ENCODE measurements around the gene SLC38A5.
"Not testable (repeated sequence)": the region's sequence is repeated elsewhere in the genome, so short reads cannot be mapped to it uniquely, and the experiment has no call there.

The SLC38A5 gene

GRCh38 chrX:48456628-48457331, 13.3 kb downstream of the SLC38A5 start:
- Histone ChIP-seq H3K4me3 (ENCODE audit: low read depth, low read length) (no peak overlapping the region), H3K4ac (ENCODE audit: low read depth, low read length) (no peak overlapping the region), H3K14ac (ENCODE audit: low read length) (no peak overlapping the region), H2AFZ (ENCODE audit: insufficient read depth, low read length, poor library complexity) (no peak overlapping the region), H2BK120ac (ENCODE audit: insufficient read depth, low read length, poor library complexity) (no peak overlapping the region), H3K79me2 (ENCODE audit: control insufficient read depth, insufficient read depth, low read length, poor library complexity) (no peaks in the 10 kb centered on the region), H3K23ac (ENCODE audit: low read length) (no peak overlapping the region), H3K18ac (ENCODE audit: low read length) (no peak overlapping the region), H2BK5ac (ENCODE audit: low read depth, low read length, poor library complexity) (no peak overlapping the region), H3K36me3 (ENCODE audit: control insufficient read depth in 1 of 2, insufficient read depth in 2 of 2, low read length in 2 of 2) (no peaks in the 10 kb centered on the region), H3K27ac (ENCODE audit: low read depth, low read length) (no peak overlapping the region), H4K12ac (ENCODE audit: low read depth, low read length) (no peak overlapping the region), H3K79me1 (ENCODE audit: low read length) (no peaks in the 10 kb centered on the region), H4K91ac (ENCODE audit: low read depth, low read length) (no peak overlapping the region), H3K9ac (ENCODE audit: low read length) (no peak overlapping the region), H2AK5ac (ENCODE audit: low read length) (no peak overlapping the region), H3K9me3 (ENCODE audit: insufficient read depth, low read depth, low read length) (no peaks in the 10 kb centered on the region), H4K8ac (ENCODE audit: low read depth, low read length) (no peak overlapping the region), H3K4me1 (ENCODE audit: control insufficient read depth in 1 of 2, insufficient read depth in 2 of 2, low read length in 2 of 2) (no peaks in the 10 kb centered on the region), H2BK12ac (ENCODE audit: low read length) (no peak overlapping the region), H3K27me3 (ENCODE audit: insufficient read depth, low read length) (no peaks in the 10 kb centered on the region), H3K4me2 (ENCODE audit: low read length) (no peak overlapping the region)
- no CpG with 5 or more reads among the region's 6 CpGs for WGBS (ENCODE audit: extremely low coverage, insufficient coverage, insufficient read length)
- DNase-seq, result no peak

- Histone ChIP-seq H3K23ac (ENCODE audit: low read length) (no peak overlapping the region), H3K9ac (ENCODE audit: low read length) (no peak overlapping the region), H3K14ac (ENCODE audit: low read length) (no peak overlapping the region), H3K4ac (ENCODE audit: low read depth, low read length) (no peak overlapping the region), H4K12ac (ENCODE audit: low read depth, low read length) (no peak overlapping the region), H3K4me2 (ENCODE audit: low read length) (no peak overlapping the region), H3K4me3 (ENCODE audit: low read depth, low read length) (no peak overlapping the region), H2AFZ (ENCODE audit: insufficient read depth, low read length, poor library complexity) (no peak overlapping the region), H2BK5ac (ENCODE audit: low read depth, low read length, poor library complexity) (no peak overlapping the region), H3K36me3 (ENCODE audit: control insufficient read depth in 1 of 2, insufficient read depth in 2 of 2, low read length in 2 of 2) (no peaks in the 10 kb centered on the region), H2BK12ac (ENCODE audit: low read length) (no peak overlapping the region), H3K79me1 (ENCODE audit: low read length) (no peaks in the 10 kb centered on the region), H4K8ac (ENCODE audit: low read depth, low read length) (no peak overlapping the region), H3K4me1 (ENCODE audit: control insufficient read depth in 1 of 2, insufficient read depth in 2 of 2, low read length in 2 of 2) (no peaks in the 10 kb centered on the region), H4K91ac (ENCODE audit: low read depth, low read length) (no peak overlapping the region), H3K79me2 (ENCODE audit: control insufficient read depth, insufficient read depth, low read length, poor library complexity) (no peaks in the 10 kb centered on the region), H2AK5ac (ENCODE audit: low read length) (no peak overlapping the region), H3K27ac (ENCODE audit: low read depth, low read length) (no peak overlapping the region), H3K18ac (ENCODE audit: low read length) (no peak overlapping the region), H2BK120ac (ENCODE audit: insufficient read depth, low read length, poor library complexity) (no peak overlapping the region), H3K9me3 (ENCODE audit: insufficient read depth, low read depth, low read length) (no peaks in the 10 kb centered on the region), H3K27me3 (ENCODE audit: insufficient read depth, low read length) (no peaks in the 10 kb centered on the region)
- no peak for DNase-seq
- no CpG with 5 or more reads among the region's 4 CpGs for WGBS (ENCODE audit: extremely low coverage, insufficient coverage, insufficient read length)
Observed at GRCh38 chrX:48451708-48452107, 18.4 kb downstream of the SLC38A5 start.

GRCh38 chrX:48450076-48450475, 20.0 kb downstream of the SLC38A5 start:
- H3K4me2 ChIP-seq (ENCODE audit: low read length), result no peak overlapping the region
- no peaks in the 10 kb centered on the region for H3K27me3 ChIP-seq (ENCODE audit: insufficient read depth, low read length)

GRCh38 chrX:48447201-48447600, 22.9 kb downstream of the SLC38A5 start:
- H3K36me3 ChIP-seq (ENCODE audit: control insufficient read depth in 1 of 2, insufficient read depth in 2 of 2, low read length in 2 of 2); H4K91ac ChIP-seq (ENCODE audit: low read depth, low read length); H2BK120ac ChIP-seq (ENCODE audit: insufficient read depth, low read length, poor library complexity); H3K79me1 ChIP-seq (ENCODE audit: low read length); H4K12ac ChIP-seq (ENCODE audit: low read depth, low read length); H4K8ac ChIP-seq (ENCODE audit: low read depth, low read length); H3K23ac ChIP-seq (ENCODE audit: low read length); H3K79me2 ChIP-seq (ENCODE audit: control insufficient read depth, insufficient read depth, low read length, poor library complexity); H3K14ac ChIP-seq (ENCODE audit: low read length); H2BK12ac ChIP-seq (ENCODE audit: low read length); DNase-seq; H3K4me3 ChIP-seq (ENCODE audit: low read depth, low read length); H3K9ac ChIP-seq (ENCODE audit: low read length); H3K9me3 ChIP-seq (ENCODE audit: insufficient read depth, low read depth, low read length); H2BK5ac ChIP-seq (ENCODE audit: low read depth, low read length, poor library complexity); H2AK5ac ChIP-seq (ENCODE audit: low read length); H3K4ac ChIP-seq (ENCODE audit: low read depth, low read length); H2AFZ ChIP-seq (ENCODE audit: insufficient read depth, low read length, poor library complexity); H3K18ac ChIP-seq (ENCODE audit: low read length); H3K27me3 ChIP-seq (ENCODE audit: insufficient read depth, low read length); H3K4me1 ChIP-seq (ENCODE audit: control insufficient read depth in 1 of 2, insufficient read depth in 2 of 2, low read length in 2 of 2); H3K4me2 ChIP-seq (ENCODE audit: low read length); H3K27ac ChIP-seq (ENCODE audit: low read depth, low read length): not testable (repeated sequence)
- no CpG with 5 or more reads among the region's 6 CpGs for WGBS (ENCODE audit: extremely low coverage, insufficient coverage, insufficient read length)

More at GRCh38 chrX:48450076-48450475, 20.0 kb downstream of the SLC38A5 start:
- Histone ChIP-seq H3K9ac (ENCODE audit: low read length) (no peak overlapping the region), H3K27ac (ENCODE audit: low read depth, low read length) (no peak overlapping the region), H2AFZ (ENCODE audit: insufficient read depth, low read length, poor library complexity) (no peak overlapping the region), H2BK5ac (ENCODE audit: low read depth, low read length, poor library complexity) (no peak overlapping the region), H3K79me1 (ENCODE audit: low read length) (no peaks in the 10 kb centered on the region), H3K4me1 (ENCODE audit: control insufficient read depth in 1 of 2, insufficient read depth in 2 of 2, low read length in 2 of 2) (no peaks in the 10 kb centered on the region), H3K14ac (ENCODE audit: low read length) (no peak overlapping the region), H3K79me2 (ENCODE audit: control insufficient read depth, insufficient read depth, low read length, poor library complexity) (no peaks in the 10 kb centered on the region), H3K36me3 (ENCODE audit: control insufficient read depth in 1 of 2, insufficient read depth in 2 of 2, low read length in 2 of 2) (no peaks in the 10 kb centered on the region), H2AK5ac (ENCODE audit: low read length) (no peak overlapping the region), H4K8ac (ENCODE audit: low read depth, low read length) (no peak overlapping the region), H3K9me3 (ENCODE audit: insufficient read depth, low read depth, low read length) (no peaks in the 10 kb centered on the region), H3K18ac (ENCODE audit: low read length) (no peak overlapping the region), H3K4me3 (ENCODE audit: low read depth, low read length) (no peak overlapping the region), H3K23ac (ENCODE audit: low read length) (no peak overlapping the region), H2BK120ac (ENCODE audit: insufficient read depth, low read length, poor library complexity) (no peak overlapping the region), H2BK12ac (ENCODE audit: low read length) (no peak overlapping the region), H4K12ac (ENCODE audit: low read depth, low read length) (no peak overlapping the region), H3K4ac (ENCODE audit: low read depth, low read length) (no peak overlapping the region), H4K91ac (ENCODE audit: low read depth, low read length) (no peak overlapping the region)
- DNase-seq, result no peak

All from trophoblast cell (in vitro differentiated cells and primary cell).